ENCODE data around the gene TOMM6.

GRCh38 chr6:41789390-41789724, 1.9 kb downstream of the TOMM6 start:
- no peak for TF ChIP-seq CTCF (IDR thresholded peaks at IDR 0.05; ENCODE audit: insufficient read depth, low read length, poor library complexity, severe bottlenecking)
- TF ChIP-seq EZH2phosphoT487 (conservative IDR thresholded peaks at IDR 0.05; ENCODE audit: low read length) = no peak

All from SU-DHL-6 (cell line).